Fibroblast of lung (primary cell): ENCODE results near the gene KCNRG. TPM values are rescaled to one million over a fixed set of nuclear protein-coding genes. Genes with fewer than 3 reads are reported as not detected.

ENCODE experiments used
- DNase-seq, 2 donors: peaks; one replicate each; pipeline versions ENCODE4 v3.0.0 to v3.0.0-alpha.2; 2010; ENCODE audit warnings: low read depth in 2 of 2
- H2AFZ ChIP-seq: 2 replicates; pipeline ENCODE4 v1.5.1; 2012; ENCODE audit warnings: low read length, control low read depth, inconsistent platforms
- H3K27ac ChIP-seq: 2 replicates; pipeline ENCODE4 v1.5.1; 2011; ENCODE audit warnings: low read length, control low read depth; ENCODE audit not compliant: insufficient read depth
- H3K27me3 ChIP-seq: 2 replicates; pipeline ENCODE4 v1.5.1; 2011; ENCODE audit warnings: mild to moderate bottlenecking, low read length; ENCODE audit not compliant: control insufficient read depth, insufficient read depth
- H3K36me3 ChIP-seq: 2 replicates; pipeline ENCODE4 v1.5.1; 2011; ENCODE audit warnings: low read length; ENCODE audit not compliant: control insufficient read depth, insufficient read depth
- H3K4me1 ChIP-seq: 2 replicates; pipeline ENCODE4 v1.5.1; 2011; ENCODE audit warnings: low read length; ENCODE audit not compliant: control insufficient read depth, insufficient read depth; ENCODE audit errors: extremely low read depth
- H3K4me2 ChIP-seq: 2 replicates; pipeline ENCODE4 v1.5.1; 2011; ENCODE audit warnings: low read length, control low read depth; ENCODE audit not compliant: insufficient read depth; ENCODE audit errors: extremely low read depth
- H3K4me3 ChIP-seq, 4 experiments: fragments of 200-600 bp in 1 of 4; sonication (generic) in 1 of 4; replicated peaks in 1 of 4; 2 replicates each; pipeline ENCODE4 v1.5.1; 2011 to 2016; ENCODE audit warnings: low read length in 4 of 4, low read depth in 3 of 4, mild to moderate bottlenecking in 3 of 4, control low read depth in 2 of 4, inconsistent platforms in 1 of 4, mixed read lengths in 1 of 4; ENCODE audit not compliant: insufficient read depth in 1 of 4; ENCODE audit errors: control extremely low read depth in 1 of 4
- H3K79me2 ChIP-seq: 2 replicates; pipeline ENCODE4 v1.5.1; 2012; ENCODE audit warnings: mild to moderate bottlenecking, low read length, inconsistent platforms; ENCODE audit not compliant: control insufficient read depth, insufficient read depth
- H3K9ac ChIP-seq: 2 replicates; pipeline ENCODE4 v1.5.1; 2011; ENCODE audit warnings: mild to moderate bottlenecking, low read length, control low read depth; ENCODE audit not compliant: insufficient read depth
- H3K9me3 ChIP-seq: 2 replicates; pipeline ENCODE4 v1.5.1; 2012; ENCODE audit warnings: low read depth, low read length; ENCODE audit not compliant: control insufficient read depth, insufficient read depth
- H4K20me1 ChIP-seq: 2 replicates; pipeline ENCODE4 v1.5.1; 2011; ENCODE audit warnings: low read length; ENCODE audit not compliant: control insufficient read depth, insufficient read depth; ENCODE audit errors: extremely low read depth
- EZH2 ChIP-seq: IDR thresholded peaks from 2 replicates; pipeline ENCODE4 v1.5.1; 2012; ENCODE audit warnings: low read length, control low read depth, mild to moderate bottlenecking; ENCODE audit errors: missing control alignments
- polyA plus RNA-seq, 2 donors: library from polyadenylated mRNA; depleted of rRNA in 1 of 2; stranded (reverse) in 1 of 2; unstranded in 1 of 2; fragments of >200 nt; gene quantifications; 2 replicates each; pipeline ENCODE4 v1.2.1, GENCODE V29; 2011 to 2012; ENCODE audit warnings: missing spikeins in 1 of 2
- total RNA-seq: library from RNA; depleted of rRNA; stranded (reverse); fragments of >200 nt; gene quantifications from 2 replicates; pipeline ENCODE4 v1.2.1, GENCODE V29; 2014
- TF ChIP-seq, protein P1 (sequence below), 2 donors: IDR thresholded peaks in 1 of 2; conservative IDR thresholded peaks in 1 of 2; 1 replicate in 1 of 2; 2 replicates in 1 of 2; pipeline ENCODE4 v1.5.1; 2011 to 2012; ENCODE audit warnings: low read length in 2 of 2, control low read depth in 1 of 2, inconsistent platforms in 1 of 2, low read depth in 1 of 2, mild to moderate bottlenecking in 1 of 2

The KCNRG gene
- total and polyA plus RNA-seq, 2 donors (not counting 1 experiment from before 2014, with no cell fraction given), result 2.0 to 7.4 TPM

DNA sequence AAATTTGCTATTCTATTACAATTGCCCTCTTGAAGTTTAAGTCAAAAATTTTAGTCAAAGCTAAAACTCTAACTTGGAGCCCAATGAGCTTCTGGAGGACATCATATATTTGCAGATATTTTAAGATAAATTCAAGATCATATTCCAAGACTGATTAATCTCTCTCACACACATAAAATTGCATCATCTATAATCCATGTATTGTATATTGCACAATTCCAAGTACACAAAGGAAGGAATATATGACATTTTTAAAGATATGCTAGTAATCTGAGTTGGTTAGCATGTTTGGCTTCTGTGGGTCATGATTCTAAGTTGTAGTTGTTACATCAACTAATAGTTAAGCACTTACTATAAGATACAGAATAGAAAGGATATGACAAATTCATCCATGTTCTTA lies 53.3 kb downstream of the KCNRG start:
- H4K20me1 ChIP-seq, result no peaks in the 10 kb centered on the region
- no peaks in the 10 kb centered on the region for H3K27me3 ChIP-seq
- H3K9me3 ChIP-seq, result no peaks in the 10 kb centered on the region
- H3K4me2 ChIP-seq, result no peak overlapping the region
- no peak overlapping the region for H3K9ac ChIP-seq
- DNase-seq, result peak in 1 of 2 donors; percentile 28
- peaks cover 7% of the 10 kb centered on the region for H3K4me1 ChIP-seq
- TF ChIP-seq, protein P1, sequence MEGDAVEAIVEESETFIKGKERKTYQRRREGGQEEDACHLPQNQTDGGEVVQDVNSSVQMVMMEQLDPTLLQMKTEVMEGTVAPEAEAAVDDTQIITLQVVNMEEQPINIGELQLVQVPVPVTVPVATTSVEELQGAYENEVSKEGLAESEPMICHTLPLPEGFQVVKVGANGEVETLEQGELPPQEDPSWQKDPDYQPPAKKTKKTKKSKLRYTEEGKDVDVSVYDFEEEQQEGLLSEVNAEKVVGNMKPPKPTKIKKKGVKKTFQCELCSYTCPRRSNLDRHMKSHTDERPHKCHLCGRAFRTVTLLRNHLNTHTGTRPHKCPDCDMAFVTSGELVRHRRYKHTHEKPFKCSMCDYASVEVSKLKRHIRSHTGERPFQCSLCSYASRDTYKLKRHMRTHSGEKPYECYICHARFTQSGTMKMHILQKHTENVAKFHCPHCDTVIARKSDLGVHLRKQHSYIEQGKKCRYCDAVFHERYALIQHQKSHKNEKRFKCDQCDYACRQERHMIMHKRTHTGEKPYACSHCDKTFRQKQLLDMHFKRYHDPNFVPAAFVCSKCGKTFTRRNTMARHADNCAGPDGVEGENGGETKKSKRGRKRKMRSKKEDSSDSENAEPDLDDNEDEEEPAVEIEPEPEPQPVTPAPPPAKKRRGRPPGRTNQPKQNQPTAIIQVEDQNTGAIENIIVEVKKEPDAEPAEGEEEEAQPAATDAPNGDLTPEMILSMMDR (conservative IDR thresholded peaks at IDR 0.05 in 1 of 2, IDR thresholded peaks at IDR 0.05 in 1 of 2; ENCODE audit: low read depth in 1 of 2, low read length in 2 of 2), result no peak
- no peak for TF ChIP-seq EZH2
- no peak overlapping the region for H3K27ac ChIP-seq
- H3K79me2 ChIP-seq, result peaks cover 87% of the 10 kb centered on the region
- H2AFZ ChIP-seq, result no peak overlapping the region
- H3K4me3 ChIP-seq, result no peak overlapping the region
- peaks cover 2% of the 10 kb centered on the region for H3K36me3 ChIP-seq

DNA sequence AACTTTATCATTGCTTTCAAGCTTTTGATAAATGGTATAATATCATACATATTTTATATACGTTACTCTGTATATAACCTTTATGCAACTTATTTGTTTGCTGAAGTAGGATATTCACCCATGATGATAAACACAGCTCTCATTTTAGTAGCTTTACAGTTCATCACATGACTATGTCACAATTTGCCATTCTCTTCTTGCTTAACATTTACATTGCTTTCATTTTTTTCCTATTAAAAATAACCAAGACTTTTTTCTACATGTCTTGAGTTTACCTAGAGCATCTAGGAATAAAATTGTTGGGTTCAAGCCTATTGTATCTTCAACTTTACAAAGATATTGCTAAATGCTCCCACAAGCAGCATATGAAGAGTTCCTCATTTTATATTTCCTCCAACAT lies 54.0 kb downstream of the KCNRG start:
- peak in 1 of 2 donors; percentile 66 for DNase-seq
- H3K27ac ChIP-seq, result no peak overlapping the region
- H3K4me1 ChIP-seq, result peaks cover 7% of the 10 kb centered on the region
- H3K9ac ChIP-seq, result no peak overlapping the region
- H3K79me2 ChIP-seq, result peaks cover 88% of the 10 kb centered on the region
- H2AFZ ChIP-seq, result no peak overlapping the region
- no peaks in the 10 kb centered on the region for H4K20me1 ChIP-seq
- peaks cover 2% of the 10 kb centered on the region for H3K36me3 ChIP-seq
- no peak overlapping the region for H3K4me3 ChIP-seq
- no peaks in the 10 kb centered on the region for H3K27me3 ChIP-seq
- TF ChIP-seq, protein P1 (conservative IDR thresholded peaks at IDR 0.05 in 1 of 2, IDR thresholded peaks at IDR 0.05 in 1 of 2; ENCODE audit: low read depth in 1 of 2, low read length in 2 of 2), result no peak
- no peak for TF ChIP-seq EZH2
- H3K9me3 ChIP-seq, result no peaks in the 10 kb centered on the region
- no peak overlapping the region for H3K4me2 ChIP-seq

DNA sequence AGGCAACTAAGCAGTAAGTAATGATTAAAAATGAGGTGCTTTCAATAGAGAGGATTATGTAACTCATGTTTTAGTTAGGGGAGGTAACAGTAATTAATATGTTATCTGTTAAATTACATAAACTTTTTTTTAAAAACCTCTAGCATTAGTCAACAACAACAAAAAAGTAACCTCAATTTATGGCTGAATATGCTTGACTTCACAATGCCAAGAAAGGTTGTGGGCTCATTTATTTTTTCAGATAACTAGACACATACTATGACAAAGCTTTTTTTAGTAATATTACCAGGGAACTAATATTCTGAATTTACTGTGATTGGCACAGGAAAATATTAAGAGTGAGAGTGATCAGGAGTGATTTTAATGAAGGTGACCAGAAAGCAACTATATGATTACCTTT lies 54.9 kb downstream of the KCNRG start:
- no peaks in the 10 kb centered on the region for H3K27me3 ChIP-seq
- H3K9me3 ChIP-seq, result no peaks in the 10 kb centered on the region
- TF ChIP-seq, protein P1 (conservative IDR thresholded peaks at IDR 0.05 in 1 of 2, IDR thresholded peaks at IDR 0.05 in 1 of 2; ENCODE audit: low read depth in 1 of 2, low read length in 2 of 2), result no peak
- no peak for TF ChIP-seq EZH2
- no peaks in the 10 kb centered on the region for H4K20me1 ChIP-seq
- H3K4me2 ChIP-seq, result peak overlapping the region; percentile 8
- H3K4me3 ChIP-seq, result no peak overlapping the region
- peak; percentile 6 to 47 for DNase-seq
- no peak overlapping the region for H3K9ac ChIP-seq
- H2AFZ ChIP-seq, result no peak overlapping the region
- H3K27ac ChIP-seq, result no peak overlapping the region
- H3K4me1 ChIP-seq, result peaks cover 7% of the 10 kb centered on the region
- H3K79me2 ChIP-seq, result peaks cover 93% of the 10 kb centered on the region
- H3K36me3 ChIP-seq, result peaks cover 2% of the 10 kb centered on the region

Other genes with a start within 250 kb of the KCNRG start
- gene KPNA3, start 222.8 kb upstream of the KCNRG start, total RNA-seq, result 27.5 and 37.0 TPM in 2 replicates
- gene KPNA3, start 222.8 kb upstream of the KCNRG start, polyA plus RNA-seq, result 68.3 and 73.8 TPM in 2 replicates
- 3.6 and 6.6 TPM in 2 replicates for gene SPRYD7, start 79.1 kb upstream of the KCNRG start, total RNA-seq
- gene SPRYD7, start 79.1 kb upstream of the KCNRG start, polyA plus RNA-seq, result 5.9 and 9.4 TPM in 2 replicates
- gene TRIM13, start 18.4 kb upstream of the KCNRG start, total RNA-seq, result 24.4 and 25.4 TPM in 2 replicates
- gene TRIM13, start 18.4 kb upstream of the KCNRG start, polyA plus RNA-seq, result 16.0 and 21.1 TPM in 2 replicates